Suppressor macrophage treated with lipopolysaccharide for 1 hour (primary cell): ENCODE measurements around the gene SF3A1.
A peak's percentile ranks its signal among the peaks of the same experiment; 100 is the strongest.

Experiments used
- DNase-seq, 3 donors: peaks; one replicate each; pipeline ENCODE4 v3.0.0-alpha.2; 2020 to 2022

Gene SF3A1

GRCh38 chr22:30286813-30287647 lies 69.7 kb downstream of the SF3A1 start:
- DNase-seq: peak; percentile 64 to 79 (median 69)

- DNase-seq: no peak
Measured at GRCh38 chr22:30286331-30286730, 70.4 kb downstream of the SF3A1 start.

GRCh38 chr22:30285846-30286200 lies 70.9 kb downstream of the SF3A1 start:
- DNase-seq: no peak

DNA sequence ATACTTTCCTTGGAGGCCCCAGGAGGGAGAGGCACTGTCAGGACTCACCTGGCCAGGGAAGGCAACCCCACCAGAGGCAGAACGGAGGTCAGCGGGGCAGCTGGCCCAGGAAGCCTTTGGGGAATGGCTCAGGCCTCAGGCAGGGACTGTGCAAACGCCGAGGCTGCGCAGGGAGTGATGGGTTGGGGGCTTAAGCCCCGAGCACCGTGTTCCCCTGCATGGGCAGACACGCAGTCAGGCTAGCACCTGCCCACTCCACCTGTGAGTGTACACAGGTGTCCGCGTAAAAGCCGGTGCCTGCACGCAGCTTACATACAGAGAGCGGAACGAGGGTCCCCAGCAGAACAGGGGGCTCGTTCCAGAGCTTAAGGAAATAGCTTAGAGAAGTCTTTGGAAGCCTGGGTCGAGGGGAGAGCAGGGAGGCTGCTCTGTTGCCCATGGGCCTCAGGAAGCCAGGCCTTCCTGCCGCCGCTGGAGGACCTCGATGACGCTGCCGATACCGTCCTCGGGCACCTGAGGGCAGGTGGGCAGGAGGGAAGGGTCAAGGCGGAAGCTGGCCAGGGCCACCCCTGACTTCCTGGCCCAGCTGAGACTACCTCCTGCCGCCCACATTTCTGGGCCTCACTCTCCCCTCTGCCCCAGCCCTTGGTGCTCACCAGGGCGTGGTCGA lies 71.4 kb downstream of the SF3A1 start:
- no peak for DNase-seq

- DNase-seq: peak; percentile 85 to 91 (median 88)
Measured at GRCh38 chr22:30284666-30285065, 72.0 kb downstream of the SF3A1 start.

DNA sequence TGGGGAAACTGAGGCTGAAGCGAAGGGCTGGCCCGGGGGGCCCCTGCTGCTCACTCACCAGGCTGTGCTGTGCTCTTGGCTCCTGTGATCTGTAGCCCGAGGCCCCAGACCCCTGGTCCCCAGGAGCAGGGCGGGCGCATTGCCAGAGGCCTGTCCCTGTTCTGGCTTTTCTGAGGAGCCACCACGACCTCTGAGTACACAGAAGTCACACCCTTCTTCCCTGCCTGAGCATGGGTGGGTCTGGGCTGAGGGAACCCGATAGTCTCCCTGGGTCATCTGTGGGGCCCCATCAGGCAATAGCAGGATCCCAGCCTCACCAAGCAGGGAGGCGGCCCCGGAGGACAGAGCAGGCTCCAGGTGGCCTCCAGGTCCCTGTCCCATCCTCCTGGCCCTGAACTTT lies 72.5 kb downstream of the SF3A1 start:
- DNase-seq: no peak

GRCh38 chr22:30283342-30283741 lies 73.4 kb downstream of the SF3A1 start:
- DNase-seq: no peak

GRCh38 chr22:30282616-30283046 lies 74.1 kb downstream of the SF3A1 start:
- DNase-seq: peak; percentile 74 to 76 (median 75)
